DMS 273 treated with DMSO at 0.1 percent for 48 hours (cell line): ENCODE data around the gene R3HDM2.
"Not testable (repeated sequence)": the region's sequence is repeated elsewhere in the genome, so short reads cannot be mapped to it uniquely, and the experiment has no call there.

ENCODE experiments used
- DNase-seq: peaks from one replicate; lab custom pipeline; 2025; lab: John Stamatoyannopoulos, UW

Gene R3HDM2

GRCh38 chr12:57426948-57427347 is 3.9 kb downstream of the R3HDM2 start:
- DNase-seq, result not testable (repeated sequence)

- DNase-seq, result no peak
Measured at GRCh38 chr12:57420482-57420881, 10.4 kb downstream of the R3HDM2 start.

- DNase-seq, result no peak
Measured at GRCh38 chr12:57419495-57419894, 11.3 kb downstream of the R3HDM2 start.

- no peak for DNase-seq
Measured at GRCh38 chr12:57418255-57418654, 12.6 kb downstream of the R3HDM2 start.

- DNase-seq, result no peak
Measured at GRCh38 chr12:57416039-57416996, 14.5 kb downstream of the R3HDM2 start.

- no peak for DNase-seq
Measured at GRCh38 chr12:57415088-57415487, 15.8 kb downstream of the R3HDM2 start.

- not testable (repeated sequence) for DNase-seq
Measured at GRCh38 chr12:57414160-57414559, 16.7 kb downstream of the R3HDM2 start.

GRCh38 chr12:57410534-57410933 is 20.3 kb downstream of the R3HDM2 start:
- DNase-seq, result no peak

GRCh38 chr12:57404966-57405640 is 25.7 kb downstream of the R3HDM2 start:
- DNase-seq, result no peak

- not testable (repeated sequence) for DNase-seq
Measured at GRCh38 chr12:57402156-57402555, 28.7 kb downstream of the R3HDM2 start.

- DNase-seq, result no peak
Measured at GRCh38 chr12:57401165-57401564, 29.7 kb downstream of the R3HDM2 start.

GRCh38 chr12:57399718-57400463 is 31.0 kb downstream of the R3HDM2 start:
- DNase-seq, result not testable (repeated sequence)

GRCh38 chr12:57397441-57397840 is 33.4 kb downstream of the R3HDM2 start:
- no peak for DNase-seq

- DNase-seq, result no peak
Measured at GRCh38 chr12:57395121-57395520, 35.7 kb downstream of the R3HDM2 start.

GRCh38 chr12:57390174-57390573 is 40.7 kb downstream of the R3HDM2 start:
- no peak for DNase-seq

- DNase-seq, result no peak
Measured at GRCh38 chr12:57389033-57389432, 41.8 kb downstream of the R3HDM2 start.

GRCh38 chr12:57388425-57388824 is 42.4 kb downstream of the R3HDM2 start:
- no peak for DNase-seq

GRCh38 chr12:57386187-57386720 is 44.6 kb downstream of the R3HDM2 start:
- no peak for DNase-seq

GRCh38 chr12:57385586-57385985 is 45.3 kb downstream of the R3HDM2 start:
- no peak for DNase-seq

- no peak for DNase-seq
Measured at GRCh38 chr12:57384478-57384877, 46.4 kb downstream of the R3HDM2 start.

GRCh38 chr12:57381693-57382220 is 49.1 kb downstream of the R3HDM2 start:
- DNase-seq, result no peak

GRCh38 chr12:57380300-57380699 is 50.5 kb downstream of the R3HDM2 start:
- no peak for DNase-seq
